Right renal cortex interstitium (tissue), 3 donors: ENCODE data around the gene RRP1B. TPM values are rescaled to one million over a fixed set of nuclear protein-coding genes. Genes with fewer than 3 reads are reported as not detected.
"Not testable (repeated sequence)": the region's sequence is repeated elsewhere in the genome, so short reads cannot be mapped to it uniquely, and the experiment has no call there.

ENCODE experiments used
- DNase-seq, 3 donors: peaks; one replicate each; pipeline ENCODE4 v3.0.0-alpha.2; 2013; ENCODE audit warnings: low read depth in 3 of 3, low spot score in 2 of 3
- polyA plus RNA-seq, 3 donors: library from polyadenylated mRNA; unstranded; fragments of 120-200 nt; gene quantifications; one replicate each; pipeline ENCODE4 v1.2.1, GENCODE V29; 2013; ENCODE audit not compliant: insufficient read length in 3 of 3

RRP1B gene
- polyA plus RNA-seq, 3 donors: 28.0 to 30.2 (median 28.9) TPM

DNA sequence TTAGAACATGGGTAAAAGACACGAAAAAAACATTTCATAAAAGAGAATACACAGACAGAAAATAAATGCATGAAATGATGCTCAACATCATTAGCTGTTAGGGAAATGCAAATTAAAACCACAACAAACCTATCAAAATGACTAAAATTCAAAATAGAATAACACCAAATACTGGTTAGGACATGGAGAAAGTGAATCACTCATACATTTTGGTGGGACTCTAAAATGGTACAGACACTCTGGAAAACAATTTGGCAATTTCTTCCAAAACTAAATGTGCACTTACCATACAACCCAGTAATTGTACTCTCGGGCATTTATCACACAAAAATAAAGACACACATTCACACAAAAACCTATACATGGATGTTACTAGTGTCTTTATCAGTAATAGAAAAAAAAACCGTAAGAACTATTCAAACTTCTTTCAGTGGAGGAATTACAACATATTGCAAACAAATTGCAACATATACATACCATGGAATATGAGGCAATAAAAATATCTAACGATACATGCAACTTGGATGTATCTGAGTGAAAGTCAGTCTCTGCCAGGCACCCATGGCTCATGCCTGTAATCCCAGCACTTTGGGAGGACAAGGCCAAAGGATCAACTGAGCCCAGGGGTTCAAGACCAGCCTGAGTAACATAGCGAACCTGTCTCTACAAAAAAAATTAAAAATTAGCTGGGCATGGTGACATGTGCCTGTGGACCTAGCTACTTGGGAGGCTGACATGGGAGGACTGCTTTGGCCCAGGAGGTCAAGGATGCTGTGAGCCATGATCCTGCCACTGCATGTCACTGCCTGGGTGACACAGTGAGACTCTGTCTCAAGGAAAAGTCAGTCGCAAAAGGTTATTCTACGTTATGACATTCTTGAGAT is 19.6 kb upstream of the RRP1B start:
- DNase-seq: no peak

GRCh38 chr21:43640400-43640799 is 19.0 kb upstream of the RRP1B start:
- no peak for DNase-seq

DNA sequence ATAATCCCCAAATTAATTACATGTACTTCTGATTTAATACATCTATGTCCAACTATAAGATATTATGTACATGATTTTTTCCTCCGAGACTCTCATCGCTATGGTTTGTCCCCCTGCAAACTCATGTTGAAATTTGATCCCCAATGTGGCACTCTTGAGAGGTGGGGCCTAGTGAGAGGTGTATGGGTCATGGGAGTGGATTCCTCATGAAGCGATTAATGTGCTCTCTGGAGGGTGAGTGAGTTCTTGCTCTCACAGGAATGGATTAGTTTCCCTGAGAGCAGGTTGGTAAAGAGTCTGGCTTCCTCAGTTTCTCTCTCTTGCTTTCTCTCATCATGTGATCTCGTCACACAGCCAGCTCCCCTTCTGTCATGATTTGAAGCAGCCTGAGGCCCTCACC is 16.2 kb upstream of the RRP1B start:
- no peak for DNase-seq

- DNase-seq: no peak
Measured at GRCh38 chr21:43644071-43644470, 15.3 kb upstream of the RRP1B start.

DNA sequence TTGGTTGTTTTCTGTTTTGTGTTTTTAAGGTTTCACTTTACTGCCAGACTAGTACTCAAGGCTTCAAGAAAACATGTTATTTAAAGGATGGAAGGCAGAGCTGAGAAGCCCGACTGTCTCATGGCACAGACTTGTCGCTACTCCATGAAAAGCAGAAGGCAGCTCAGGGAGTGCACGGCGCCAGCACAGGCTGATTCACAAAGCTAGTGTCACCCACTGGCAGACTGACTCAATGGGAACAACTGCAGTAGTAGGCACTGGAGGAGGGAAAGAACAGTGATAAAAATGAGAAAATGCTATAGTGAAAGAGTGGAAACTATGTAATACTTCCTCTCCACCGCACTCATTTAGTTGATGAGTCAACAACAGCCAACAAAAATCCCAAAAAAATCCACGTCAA is 14.8 kb upstream of the RRP1B start:
- no peak for DNase-seq

DNA sequence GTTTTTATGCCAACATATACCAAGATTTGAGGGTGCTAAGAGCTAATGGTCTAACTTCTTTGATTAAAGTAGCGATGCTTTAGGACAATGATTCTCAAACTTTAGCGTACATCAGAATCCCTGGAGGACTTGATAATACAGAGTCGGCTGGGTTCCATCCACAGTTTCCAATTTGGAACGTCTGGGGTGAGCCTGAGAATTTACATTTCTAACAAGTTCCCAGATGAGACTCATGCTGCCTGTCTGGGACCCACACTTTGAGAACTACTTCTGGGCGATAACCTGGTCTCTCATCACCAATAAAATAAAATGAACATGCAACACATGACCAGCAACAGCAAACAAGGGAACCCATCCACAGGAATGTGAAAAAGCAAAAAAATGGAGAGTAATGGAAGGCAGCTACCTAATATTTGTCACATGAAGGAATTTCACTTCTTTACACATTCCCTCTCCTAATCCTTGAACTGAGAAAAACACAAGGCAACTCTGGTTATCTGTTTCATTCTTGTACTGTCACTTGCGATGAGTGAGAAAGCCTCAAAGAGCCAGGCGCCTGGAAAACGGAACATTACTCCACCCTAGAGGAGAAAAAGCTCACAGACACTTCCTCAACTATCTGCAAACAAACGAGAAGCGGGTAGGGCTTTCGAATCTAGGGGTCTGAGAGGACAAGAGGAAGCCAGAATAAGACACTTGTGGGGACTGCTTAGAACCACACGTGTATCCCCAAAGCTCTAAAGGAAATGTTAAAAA is 14.0 kb upstream of the RRP1B start:
- peak in 2 of 3 donors; percentile 41 to 46 for DNase-seq

DNA sequence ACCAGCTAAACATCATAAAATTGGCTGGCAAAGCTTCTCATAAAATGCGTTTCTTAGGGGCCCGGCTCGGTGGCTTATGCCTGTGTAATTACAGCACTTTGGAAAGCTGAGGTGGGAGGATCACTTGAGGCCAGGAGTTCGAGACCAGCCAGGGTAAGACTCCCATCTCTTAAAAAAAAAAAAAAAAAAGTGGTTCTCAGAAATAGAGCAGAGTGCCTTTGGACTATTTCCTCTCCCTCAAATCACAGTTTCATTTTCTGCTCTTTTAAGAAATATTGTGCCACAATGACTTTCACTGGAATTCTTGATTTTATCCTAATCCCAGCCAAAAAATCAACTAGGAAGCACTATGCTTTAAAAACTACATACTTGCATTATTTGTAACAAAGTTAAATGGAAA is 13.4 kb upstream of the RRP1B start:
- no peak for DNase-seq

- DNase-seq: peak; percentile 69 to 77 (median 72)
Measured at GRCh38 chr21:43646550-43647260, 12.7 kb upstream of the RRP1B start.

GRCh38 chr21:43648171-43648570 is 11.2 kb upstream of the RRP1B start:
- no peak for DNase-seq

DNA sequence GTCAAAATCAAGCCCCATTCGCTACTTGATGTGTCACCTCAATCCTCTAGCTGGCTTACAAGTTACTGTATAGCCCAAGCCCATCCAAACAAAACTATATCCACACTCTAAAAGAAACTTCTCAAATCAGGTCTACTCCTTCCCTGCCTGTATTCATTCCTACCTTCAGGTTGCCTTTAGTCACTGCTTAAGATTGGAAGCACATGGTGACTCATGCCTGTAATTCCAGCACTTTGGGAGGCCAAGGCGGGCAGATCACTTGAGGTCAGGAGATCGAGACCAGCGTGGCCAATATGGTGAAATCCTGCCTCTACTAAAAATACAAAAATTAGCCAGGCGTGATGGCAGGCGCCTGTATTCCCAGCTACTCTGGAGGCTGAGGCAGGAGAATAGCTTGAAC is 7.4 kb upstream of the RRP1B start:
- not testable (repeated sequence) for DNase-seq

DNA sequence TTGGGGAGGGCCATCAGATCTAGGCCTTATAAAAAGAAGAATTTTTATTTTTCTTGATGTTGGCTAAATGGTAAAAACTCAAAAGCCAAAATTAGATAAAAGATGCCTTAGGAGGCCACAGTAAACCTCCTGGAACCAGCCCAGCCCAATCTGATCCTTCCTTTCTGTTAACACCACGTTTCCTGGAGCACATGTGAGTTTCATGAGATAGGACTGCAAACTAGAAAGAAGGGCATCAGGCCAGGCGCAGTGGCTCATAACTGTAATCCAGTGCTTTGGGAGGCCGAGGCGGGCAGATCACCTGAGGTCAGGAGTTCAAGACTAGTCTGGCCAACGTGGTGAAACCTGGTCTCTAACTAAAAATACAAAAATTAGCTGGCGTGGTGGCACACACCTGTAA is 6.7 kb upstream of the RRP1B start:
- no peak for DNase-seq

GRCh38 chr21:43653626-43654025 is 5.7 kb upstream of the RRP1B start:
- DNase-seq: no peak

DNA sequence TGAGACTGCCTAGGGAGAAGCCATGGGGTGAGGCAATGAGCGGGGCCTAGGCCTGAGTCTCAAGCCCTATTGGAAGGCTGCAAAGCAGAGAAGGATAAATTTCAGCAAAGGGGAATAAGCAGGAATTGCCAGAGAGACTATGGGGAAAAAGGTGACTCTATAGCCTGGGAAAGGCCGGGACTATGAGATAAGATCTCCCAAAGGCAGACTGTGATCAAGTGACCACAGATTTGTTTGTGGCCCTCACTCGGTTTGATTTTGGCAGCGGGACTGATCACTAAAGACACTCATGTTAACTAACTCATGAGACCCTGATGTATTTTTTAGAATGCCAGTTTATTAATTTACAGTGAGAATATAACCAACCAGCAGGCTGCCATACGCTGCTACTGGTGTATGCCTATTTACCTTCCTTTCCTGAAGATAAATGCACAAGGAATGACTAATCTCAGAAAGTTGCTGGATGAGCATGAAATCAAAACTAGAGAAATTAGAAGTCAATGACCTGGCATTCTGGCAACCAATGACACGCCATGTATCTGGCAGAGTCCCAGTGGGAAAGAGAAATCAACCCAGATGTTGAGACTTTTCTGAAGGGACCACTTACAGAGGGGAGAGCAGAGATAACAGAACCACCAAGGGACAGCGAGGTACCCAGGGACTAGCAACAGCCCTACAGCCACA is 4.4 kb upstream of the RRP1B start:
- no peak for DNase-seq

GRCh38 chr21:43657355-43658087 is 1.8 kb upstream of the RRP1B start:
- no peak for DNase-seq

- no peak for DNase-seq
Measured at GRCh38 chr21:43658088-43658741, 1.1 kb upstream of the RRP1B start.

GRCh38 chr21:43658769-43659135 is 608 bp upstream of the RRP1B start:
- no peak for DNase-seq

DNA sequence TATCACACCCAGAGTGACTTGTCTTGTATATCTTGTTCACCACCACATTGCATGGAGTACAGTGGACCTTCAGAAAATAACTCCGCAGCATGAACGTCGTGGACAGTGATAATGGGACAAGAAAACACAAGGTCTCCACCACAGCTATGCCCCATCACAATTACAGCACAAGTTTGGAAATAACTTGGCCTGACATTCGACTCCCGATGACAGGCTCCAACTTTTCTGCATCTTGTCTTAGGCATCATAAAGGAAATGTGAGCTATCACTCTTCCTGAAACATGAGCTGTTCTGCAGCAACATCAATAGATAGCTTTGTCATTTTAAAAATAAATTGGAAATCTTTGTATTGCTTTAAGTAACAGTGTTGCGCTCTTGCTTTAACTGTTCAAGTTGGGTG is 2.9 kb downstream of the RRP1B start:
- DNase-seq: no peak

DNA sequence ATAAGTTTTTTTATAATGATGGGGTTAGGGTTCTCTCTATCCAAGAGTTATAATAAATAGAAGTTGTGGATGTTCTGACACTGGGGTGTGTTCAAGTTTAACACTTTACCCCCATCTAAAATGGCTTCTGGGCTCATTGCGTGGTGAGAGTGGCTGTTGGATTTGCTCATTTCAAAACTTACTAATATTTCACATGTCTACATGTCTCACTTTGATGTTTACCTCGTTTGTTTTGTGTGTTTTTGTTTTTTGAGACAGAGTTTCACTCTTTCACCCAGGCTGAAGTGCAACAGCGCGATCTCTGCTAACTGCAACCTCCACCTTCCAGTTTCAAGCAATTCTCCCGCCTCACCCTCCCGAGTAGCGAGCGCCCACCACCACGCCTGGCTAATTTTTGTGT is 3.7 kb downstream of the RRP1B start:
- no peak for DNase-seq

- DNase-seq: no peak
Measured at GRCh38 chr21:43664358-43664757, 5.0 kb downstream of the RRP1B start.

DNA sequence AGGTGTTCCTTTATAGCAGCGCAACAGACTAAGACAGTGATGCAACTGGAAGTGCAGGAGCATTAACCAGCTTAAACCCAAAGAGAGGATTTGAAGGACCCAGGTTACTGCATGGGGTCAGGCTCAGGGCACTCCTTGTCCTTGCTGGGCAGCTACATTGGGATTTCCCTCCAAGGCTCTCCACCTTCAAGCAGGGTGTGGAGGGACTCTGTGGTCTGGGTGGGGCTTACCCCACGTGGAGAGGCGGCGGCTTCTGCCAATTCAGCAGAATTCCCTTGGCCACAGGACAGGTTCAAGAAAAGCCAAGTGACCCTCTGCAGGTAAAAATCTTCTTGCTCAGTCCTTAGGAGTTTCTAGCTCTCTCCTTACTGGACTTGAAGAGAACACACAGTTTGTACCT is 6.5 kb downstream of the RRP1B start:
- DNase-seq: no peak
